Keratinocyte (primary cell): ENCODE data around the gene FANCC. TPM values are rescaled to one million over a fixed set of nuclear protein-coding genes. Genes with fewer than 3 reads are reported as not detected.
"Not testable (repeated sequence)": the region's sequence is repeated elsewhere in the genome, so short reads cannot be mapped to it uniquely, and the experiment has no call there.

Experiments
- DNase-seq: peaks from one replicate; pipeline ENCODE4 v3.0.0-alpha.2; 2011; ENCODE audit warnings: low read depth, missing footprints, low spot score
- FAIRE-seq: peaks from 2 replicates; lab custom pipeline; 2011; peaks lifted over from hg19 to GRCh38; lab: Jason Lieb, UNC
- H2AFZ ChIP-seq: 2 replicates; pipeline ENCODE4 v1.6.0; 2012; ENCODE audit warnings: low read length, control low read depth, inconsistent platforms; ENCODE audit not compliant: control insufficient read depth
- H3K27ac ChIP-seq: 2 replicates; pipeline ENCODE4 v1.5.1; 2011; ENCODE audit warnings: low read length; ENCODE audit not compliant: control insufficient read depth, insufficient read depth
- H3K27me3 ChIP-seq: 3 replicates; pipeline ENCODE4 v1.6.0; 2011; ENCODE audit warnings: low read length; ENCODE audit not compliant: control insufficient read depth, insufficient read depth; ENCODE audit errors: extremely low read depth
- H3K36me3 ChIP-seq, 2 experiments: 2 replicates in 1 of 2; 3 replicates in 1 of 2; pipeline ENCODE4 v1.5.1; 2011; ENCODE audit warnings: low read length in 2 of 2, mild to moderate bottlenecking in 1 of 2; ENCODE audit not compliant: control insufficient read depth in 2 of 2, insufficient read depth in 2 of 2; ENCODE audit errors: extremely low read depth in 1 of 2
- H3K4me1 ChIP-seq: 3 replicates; pipeline ENCODE4 v1.5.1; 2011; ENCODE audit warnings: low read length; ENCODE audit not compliant: control insufficient read depth, insufficient read depth; ENCODE audit errors: extremely low read depth
- H3K4me2 ChIP-seq: 3 replicates; pipeline ENCODE4 v1.6.0; 2011; ENCODE audit warnings: low read depth, low read length; ENCODE audit not compliant: control insufficient read depth, insufficient read depth; ENCODE audit errors: extremely low read depth
- H3K4me3 ChIP-seq, 3 experiments: fragments of 200-600 bp in 1 of 3; sonication (generic) in 1 of 3; 2 replicates in 2 of 3; 3 replicates in 1 of 3; pipeline ENCODE4 v1.5.1; 2011 to 2016; ENCODE audit warnings: low read length in 3 of 3, mild to moderate bottlenecking in 3 of 3, control low read depth in 2 of 3, inconsistent platforms in 1 of 3, low read depth in 1 of 3, mixed read lengths in 1 of 3, mixed run types in 1 of 3, moderate library complexity in 1 of 3; ENCODE audit not compliant: control insufficient read depth in 2 of 3, insufficient read depth in 2 of 3; ENCODE audit errors: extremely low read depth in 1 of 3
- H3K79me2 ChIP-seq: 2 replicates; pipeline ENCODE4 v1.6.0; 2012; ENCODE audit warnings: low read length; ENCODE audit not compliant: control insufficient read depth, insufficient read depth
- H3K9ac ChIP-seq: 3 replicates; pipeline ENCODE4 v1.6.0; 2011; ENCODE audit warnings: low read length; ENCODE audit not compliant: control insufficient read depth, insufficient read depth; ENCODE audit errors: extremely low read depth
- H3K9me1 ChIP-seq: 3 replicates; pipeline ENCODE4 v1.6.0; 2011; ENCODE audit warnings: low read length; ENCODE audit not compliant: control insufficient read depth, insufficient read depth; ENCODE audit errors: extremely low read depth
- H3K9me3 ChIP-seq: 2 replicates; pipeline ENCODE4 v1.5.1; 2012; ENCODE audit warnings: low read depth, low read length; ENCODE audit not compliant: control insufficient read depth
- H4K20me1 ChIP-seq: 3 replicates; pipeline ENCODE4 v1.6.0; 2011; ENCODE audit warnings: low read length; ENCODE audit not compliant: control insufficient read depth, insufficient read depth; ENCODE audit errors: extremely low read depth
- EZH2 ChIP-seq: IDR thresholded peaks from one replicate; pipeline ENCODE4 v1.6.1; 2012; ENCODE audit warnings: inconsistent platforms, mild to moderate bottlenecking, low read length, moderate library complexity
- dilution Hi-C: fragments of 300-500 bp; cut with MboI; formaldehyde crosslinking; loops from one replicate; pipeline ENCODE4 v1.7.0; 2020; ENCODE audit warnings: low sequenced_read_pairs; ENCODE audit not compliant: extremely low pct_ligation_motif_present
- polyA plus RNA-seq, 5 experiments: library from polyadenylated mRNA; depleted of rRNA in 3 of 5; stranded (reverse) in 3 of 5; stranded (forward) in 1 of 5; unstranded in 1 of 5; fragments of >200 nt; gene quantifications; 1 replicate in 1 of 5; 2 replicates in 3 of 5; 3 replicates in 1 of 5; pipeline versions ENCODE4 v1.2.1 to v1.2.3, GENCODE V29; 2011 to 2012; ENCODE audit warnings: missing spikeins in 2 of 5, low read depth in 1 of 5, low replicate concordance in 1 of 5
- TF ChIP-seq, protein P1 (sequence below), 3 experiments: IDR thresholded peaks in 1 of 3; conservative IDR thresholded peaks in 1 of 3; optimal IDR thresholded peaks in 1 of 3; 2 replicates in 2 of 3; 3 replicates in 1 of 3; pipeline versions ENCODE3 to v1.5.1; 2011; ENCODE audit warnings: low read length in 3 of 3, mild to moderate bottlenecking in 3 of 3, moderate library complexity in 2 of 3, control low read depth in 1 of 3, inconsistent platforms in 1 of 3; ENCODE audit not compliant: insufficient read depth in 2 of 3; ENCODE audit errors: extremely low read depth in 1 of 3

Gene FANCC
- polyA plus RNA-seq, 1 donor (not counting 4 experiments of a cell fraction or from before 2014, with no cell fraction given) = 8.3 TPM

DNA sequence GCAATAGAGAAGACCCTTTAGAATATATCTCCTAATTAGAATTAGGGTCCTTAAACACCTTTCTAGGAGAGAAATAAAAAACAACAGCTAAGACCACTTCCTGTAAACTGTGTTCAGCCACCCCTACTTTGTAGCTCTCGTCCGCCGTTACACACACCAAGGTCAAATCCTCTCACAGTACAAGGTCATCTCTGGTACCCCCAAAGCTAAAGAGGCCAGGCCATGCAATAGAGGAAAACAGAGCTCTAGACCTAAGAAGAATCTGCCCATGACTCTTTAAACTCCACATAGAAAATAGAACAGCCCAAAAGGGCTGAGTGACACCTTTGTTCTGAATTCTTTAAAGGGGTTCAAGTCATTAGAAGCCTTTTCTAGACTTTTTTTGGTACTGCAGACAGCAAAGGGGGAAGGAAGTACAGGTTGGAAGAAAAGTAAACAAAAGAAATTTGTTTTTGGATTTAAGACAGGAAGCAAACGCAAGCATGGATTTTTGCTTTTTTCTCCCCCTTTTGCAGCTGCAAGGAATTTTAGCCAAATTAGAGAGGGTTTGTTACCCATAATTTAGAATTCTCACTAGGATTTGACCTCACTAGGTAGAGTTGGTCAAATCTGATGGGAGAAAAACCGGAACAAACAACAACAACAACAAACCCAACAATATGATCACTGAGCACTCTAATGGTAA is 13.4 kb upstream of the FANCC start:
- Histone ChIP-seq H3K27me3 (no peaks in the 10 kb centered on the region), H3K27ac (no peak overlapping the region), H3K9me3 (no peaks in the 10 kb centered on the region), H3K4me3 (no peak overlapping the region), H3K36me3 (no peaks in the 10 kb centered on the region), H4K20me1 (no peaks in the 10 kb centered on the region), H3K9ac (no peak overlapping the region), H3K4me2 (no peak overlapping the region), H3K9me1 (no peaks in the 10 kb centered on the region), H2AFZ (no peak overlapping the region), H3K79me2 (no peaks in the 10 kb centered on the region), H3K4me1 (no peaks in the 10 kb centered on the region)
- no peak for FAIRE-seq
- TF ChIP-seq EZH2 = no peak
- TF ChIP-seq, protein P1, sequence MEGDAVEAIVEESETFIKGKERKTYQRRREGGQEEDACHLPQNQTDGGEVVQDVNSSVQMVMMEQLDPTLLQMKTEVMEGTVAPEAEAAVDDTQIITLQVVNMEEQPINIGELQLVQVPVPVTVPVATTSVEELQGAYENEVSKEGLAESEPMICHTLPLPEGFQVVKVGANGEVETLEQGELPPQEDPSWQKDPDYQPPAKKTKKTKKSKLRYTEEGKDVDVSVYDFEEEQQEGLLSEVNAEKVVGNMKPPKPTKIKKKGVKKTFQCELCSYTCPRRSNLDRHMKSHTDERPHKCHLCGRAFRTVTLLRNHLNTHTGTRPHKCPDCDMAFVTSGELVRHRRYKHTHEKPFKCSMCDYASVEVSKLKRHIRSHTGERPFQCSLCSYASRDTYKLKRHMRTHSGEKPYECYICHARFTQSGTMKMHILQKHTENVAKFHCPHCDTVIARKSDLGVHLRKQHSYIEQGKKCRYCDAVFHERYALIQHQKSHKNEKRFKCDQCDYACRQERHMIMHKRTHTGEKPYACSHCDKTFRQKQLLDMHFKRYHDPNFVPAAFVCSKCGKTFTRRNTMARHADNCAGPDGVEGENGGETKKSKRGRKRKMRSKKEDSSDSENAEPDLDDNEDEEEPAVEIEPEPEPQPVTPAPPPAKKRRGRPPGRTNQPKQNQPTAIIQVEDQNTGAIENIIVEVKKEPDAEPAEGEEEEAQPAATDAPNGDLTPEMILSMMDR (optimal IDR thresholded peaks at IDR 0.05 in 1 of 3, IDR thresholded peaks at IDR 0.05 in 1 of 3, conservative IDR thresholded peaks at IDR 0.05 in 1 of 3; ENCODE audit: extremely low read depth in 1 of 3, insufficient read depth in 2 of 3, low read length in 3 of 3) = no peak
- dilution Hi-C loops = no loop called here
- DNase-seq = no peak

DNA sequence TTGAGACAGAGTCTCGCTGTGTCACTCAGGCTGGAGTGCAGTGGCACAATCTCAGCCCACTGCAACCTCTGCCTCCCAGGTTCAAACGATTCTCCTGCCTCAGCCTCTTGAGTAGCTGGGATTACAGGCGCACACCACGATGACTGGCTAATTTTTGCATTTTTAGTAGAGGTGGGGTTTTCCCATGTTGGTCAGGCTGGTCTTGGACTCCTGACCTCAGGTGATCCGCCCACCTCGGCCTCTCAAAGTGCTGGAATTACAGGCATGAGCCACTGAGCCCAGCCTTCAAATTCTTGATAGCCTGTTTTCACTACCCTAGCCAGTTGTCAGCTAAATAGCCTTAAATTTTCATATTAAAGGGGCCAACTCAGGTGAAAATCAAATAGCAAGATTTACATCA is 11.6 kb upstream of the FANCC start:
- H3K4me2 ChIP-seq, H3K4me3 ChIP-seq, H3K27me3 ChIP-seq, H3K27ac ChIP-seq, H3K79me2 ChIP-seq, FAIRE-seq, dilution Hi-C loops, H3K4me1 ChIP-seq, H4K20me1 ChIP-seq, H3K36me3 ChIP-seq, DNase-seq, H2AFZ ChIP-seq, H3K9me3 ChIP-seq, H3K9me1 ChIP-seq, H3K9ac ChIP-seq: not testable (repeated sequence)
